ENCODE data around the gene SS18L1.

- TF ChIP-seq CTCF (IDR thresholded peaks at IDR 0.05) (no peak), POLR2A (IDR thresholded peaks at IDR 0.05) (no peak), POLR2AphosphoS5 (IDR thresholded peaks at IDR 0.05) (no peak), EP300 (IDR thresholded peaks at IDR 0.05; ENCODE audit: low read depth) (no peak)
Observed at GRCh38 chr20:62138204-62138543, 5.4 kb upstream of the SS18L1 start.
